Stimulated activated CD4-positive, alpha-beta T cell treated with anti-CD3 and anti-CD28 coated beads, TNF-alpha, amount 100 ng/mL, for 48 hours (primary cell): ENCODE results near the gene TEKT2.

Source experiments
- DNase-seq, 3 donors: peaks; one replicate each; pipeline ENCODE4 v3.0.0-alpha.2; 2020; ENCODE audit warnings: low read depth in 3 of 3

Gene TEKT2

GRCh38 chr1:36083635-36084496, at the start of gene TEKT2:
TEKT2 (plus strand) TSS chr1:36084094; CDS start chr1:36084922, 828 bp downstream.
- no peak for DNase-seq

GRCh38 chr1:36034692-36035091, 49.2 kb upstream of the TEKT2 start:
- DNase-seq: no peak

GRCh38 chr1:36035154-36035553, 48.7 kb upstream of the TEKT2 start:
- no peak for DNase-seq

GRCh38 chr1:36040238-36040637, 43.7 kb upstream of the TEKT2 start:
- DNase-seq: no peak

GRCh38 chr1:36051821-36052220, 32.1 kb upstream of the TEKT2 start:
- DNase-seq: no peak

GRCh38 chr1:36053978-36054377, 29.9 kb upstream of the TEKT2 start:
- no peak for DNase-seq

- DNase-seq: no peak
Measured at GRCh38 chr1:36055706-36056105, 28.2 kb upstream of the TEKT2 start.

GRCh38 chr1:36062315-36062714, 21.6 kb upstream of the TEKT2 start:
- no peak for DNase-seq

GRCh38 chr1:36067871-36068270, 16.0 kb upstream of the TEKT2 start:
- DNase-seq: no peak

GRCh38 chr1:36068866-36069265, 15.0 kb upstream of the TEKT2 start:
- DNase-seq: no peak

- DNase-seq: no peak
Measured at GRCh38 chr1:36070349-36070748, 13.5 kb upstream of the TEKT2 start.

- no peak for DNase-seq
Measured at GRCh38 chr1:36076979-36077573, 6.8 kb upstream of the TEKT2 start.

GRCh38 chr1:36080236-36080635, 3.7 kb upstream of the TEKT2 start:
- no peak for DNase-seq

- no peak for DNase-seq
Measured at GRCh38 chr1:36080801-36081200, 3.1 kb upstream of the TEKT2 start.

- DNase-seq: no peak
Measured at GRCh38 chr1:36081926-36082485, 1.9 kb upstream of the TEKT2 start.

GRCh38 chr1:36083219-36083618, 675 bp upstream of the TEKT2 start:
- DNase-seq: no peak

GRCh38 chr1:36084497-36085115, 712 bp downstream of the TEKT2 start:
- DNase-seq: no peak

GRCh38 chr1:36085126-36085525, 1.2 kb downstream of the TEKT2 start:
- no peak for DNase-seq

- DNase-seq: no peak
Measured at GRCh38 chr1:36085686-36086526, 2.0 kb downstream of the TEKT2 start.

- no peak for DNase-seq
Measured at GRCh38 chr1:36086529-36087232, 2.8 kb downstream of the TEKT2 start.
